OCI-LY7 (cell line): ENCODE measurements around the gene ANO1. TPM values are rescaled to one million over a fixed set of nuclear protein-coding genes. Genes with fewer than 3 reads are reported as not detected.

Experiments used
- BruUV-seq: library from RNA; stranded (reverse); fragments of 400-500 nt; replicated peaks from 2 replicates; lab custom pipeline; 2021; lab: Mats Ljungman, UMichigan
- CTCF ChIA-PET: fragments of 300-600 bp; sonication (Branson Sonifier 250); formaldehyde crosslinking; loops from one replicate; lab custom pipeline; 2022; ENCODE audit warnings: antibody characterized with exemption; ENCODE audit not compliant: unreplicated experiment; lab: Charles Lee
- POLR2A ChIA-PET: fragments of 300-600 bp; sonication (Branson Sonifier 250); formaldehyde crosslinking; loops from one replicate; lab custom pipeline; 2022; ENCODE audit warnings: antibody characterized with exemption; lab: Charles Lee
- DNase-seq: peaks from one replicate; pipeline ENCODE4 v3.0.0-alpha.2; 2015; ENCODE audit warnings: low spot score
- H2AFZ ChIP-seq: fragments of 200-600 bp; sonication (generic), shearing (Covaris generic); 2 replicates; pipeline ENCODE4 v1.6.1; 2014; ENCODE audit warnings: mild to moderate bottlenecking, antibody characterized with exemption, low read length, moderate library complexity
- H3K27ac ChIP-seq: fragments of 200-600 bp; sonication (generic); 2 replicates; pipeline ENCODE4 v1.5.1; 2014; ENCODE audit warnings: mixed run types, low read depth, mild to moderate bottlenecking, moderate library complexity, low read length, inconsistent platforms; ENCODE audit not compliant: poor library complexity, severe bottlenecking
- H3K36me3 ChIP-seq: fragments of 200-600 bp; sonication (generic); 2 replicates; pipeline ENCODE4 v1.6.1; 2014; ENCODE audit warnings: mild to moderate bottlenecking, antibody characterized with exemption, low read length, moderate library complexity, mixed read lengths; ENCODE audit not compliant: insufficient read depth
- H3K4me1 ChIP-seq: fragments of 200-600 bp; sonication (generic); 2 replicates; pipeline ENCODE4 v1.5.1; 2014; ENCODE audit warnings: mild to moderate bottlenecking, low read length; ENCODE audit not compliant: insufficient read depth, poor library complexity, severe bottlenecking
- H3K4me2 ChIP-seq: fragments of 200-600 bp; sonication (generic); 2 replicates; pipeline ENCODE4 v1.6.1; 2014; ENCODE audit warnings: mild to moderate bottlenecking, low read length
- H3K4me3 ChIP-seq: fragments of 200-600 bp; sonication (generic); 2 replicates; pipeline ENCODE4 v1.5.1; 2014; ENCODE audit warnings: mild to moderate bottlenecking, low read depth, low read length; ENCODE audit not compliant: poor library complexity, severe bottlenecking
- H3K79me2 ChIP-seq: fragments of 200-600 bp; sonication (generic); 2 replicates; pipeline ENCODE4 v1.6.1; 2016; ENCODE audit warnings: low read depth, mild to moderate bottlenecking, low read length, moderate library complexity, mixed read lengths; ENCODE audit not compliant: insufficient read depth
- H3K9me2 ChIP-seq: fragments of 200-600 bp; sonication (generic); 2 replicates; pipeline ENCODE4 v1.6.1; 2016; ENCODE audit warnings: mild to moderate bottlenecking, low read length, mixed read lengths; ENCODE audit not compliant: insufficient read depth
- H3K9me3 ChIP-seq: fragments of 200-600 bp; sonication (generic); 2 replicates; pipeline ENCODE4 v1.6.1; 2014; ENCODE audit warnings: mild to moderate bottlenecking, mixed run types, low read length, mixed read lengths
- H4K20me1 ChIP-seq: fragments of 200-600 bp; sonication (generic); 2 replicates; pipeline ENCODE4 v1.6.1; 2014; ENCODE audit warnings: mild to moderate bottlenecking, antibody characterized with exemption, low read length, moderate library complexity, mixed read lengths; ENCODE audit not compliant: insufficient read depth
- EZH2phosphoT487 ChIP-seq: fragments of 200-600 bp; sonication (generic); IDR thresholded peaks from 2 replicates; pipeline ENCODE4 v1.6.1; 2018; ENCODE audit warnings: low read depth, borderline replicate concordance, mild to moderate bottlenecking, mixed run types, antibody characterized with exemption, low read length, moderate library complexity, mixed read lengths
- intact Hi-C: fragments of 100-400 bp; cut with micrococcal nuclease; formaldehyde crosslinking; loops from one replicate; pipeline ENCODE4 v1.10.0; 2022; ENCODE audit not compliant: unreplicated experiment
- small RNA-seq: library from RNA; depleted of rRNA; stranded (forward); fragments of <200 nt; gene quantifications from one replicate; pipeline ENCODE3, GENCODE V24; 2014
- total RNA-seq, 2 experiments: library from RNA; depleted of rRNA in 1 of 2; stranded (reverse); fragments of >200 nt in 1 of 2; shearing (Covaris generic) in 1 of 2; gene quantifications; 2 replicates each; pipeline ENCODE4 v1.2.3, GENCODE V29; 2014 to 2022
- TF ChIP-seq, protein P1 (sequence below): fragments of 200-600 bp; sonication (generic); conservative IDR thresholded peaks from 2 replicates; pipeline ENCODE4 v1.5.1; 2014; ENCODE audit warnings: mild to moderate bottlenecking, antibody characterized with exemption, low read length, moderate library complexity, mixed read lengths

ANO1 gene
- total RNA-seq, 2 experiments from 2014 or later, result not detected

DNA sequence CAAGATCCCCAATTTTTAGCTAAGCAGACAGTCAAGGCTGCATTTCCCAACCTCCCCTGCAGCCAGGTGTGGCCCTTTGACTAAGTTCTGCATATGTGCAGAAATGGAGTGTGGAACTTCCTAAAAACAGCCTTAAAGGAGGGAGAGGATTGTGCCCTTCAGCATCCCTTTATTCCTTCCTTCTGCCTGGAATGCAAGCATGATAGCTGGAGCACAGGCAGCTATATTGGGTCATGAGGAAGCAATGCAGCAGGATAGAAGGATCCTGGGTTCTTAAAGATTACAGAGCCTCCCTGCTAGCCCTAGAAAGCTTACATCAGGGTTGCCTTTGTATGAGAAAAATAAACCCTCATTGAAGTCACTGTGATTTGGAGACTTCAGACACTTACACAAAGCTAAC is 154.9 kb downstream of the ANO1 start:
- H3K4me3 ChIP-seq, result no peak overlapping the region
- POLR2A ChIA-PET, result no interaction called here

DNA sequence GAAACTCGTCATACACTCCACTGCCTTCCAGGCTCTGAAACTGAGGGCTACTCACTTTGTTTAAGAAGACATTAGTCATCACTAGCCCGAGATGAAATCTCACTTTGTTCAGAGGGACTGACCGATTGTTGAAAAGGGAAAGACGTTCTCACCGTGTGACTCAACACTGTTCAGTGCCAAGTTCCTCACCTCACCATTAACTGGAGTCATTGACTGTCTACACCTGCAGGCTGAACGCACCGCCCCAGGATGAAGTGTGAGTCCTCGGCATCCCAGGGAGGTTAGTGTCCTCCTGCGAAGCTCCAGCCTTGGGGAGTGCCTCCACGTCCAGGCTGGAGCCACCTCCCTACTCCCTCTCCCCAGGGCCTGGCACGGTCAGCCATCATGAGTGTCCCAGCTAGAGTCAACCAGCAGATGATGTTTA is 155.4 kb downstream of the ANO1 start:
- no peaks in the 10 kb centered on the region for H3K36me3 ChIP-seq
- no peak overlapping the region for H3K27ac ChIP-seq
- no peak overlapping the region for H2AFZ ChIP-seq
- TF ChIP-seq, protein P1, sequence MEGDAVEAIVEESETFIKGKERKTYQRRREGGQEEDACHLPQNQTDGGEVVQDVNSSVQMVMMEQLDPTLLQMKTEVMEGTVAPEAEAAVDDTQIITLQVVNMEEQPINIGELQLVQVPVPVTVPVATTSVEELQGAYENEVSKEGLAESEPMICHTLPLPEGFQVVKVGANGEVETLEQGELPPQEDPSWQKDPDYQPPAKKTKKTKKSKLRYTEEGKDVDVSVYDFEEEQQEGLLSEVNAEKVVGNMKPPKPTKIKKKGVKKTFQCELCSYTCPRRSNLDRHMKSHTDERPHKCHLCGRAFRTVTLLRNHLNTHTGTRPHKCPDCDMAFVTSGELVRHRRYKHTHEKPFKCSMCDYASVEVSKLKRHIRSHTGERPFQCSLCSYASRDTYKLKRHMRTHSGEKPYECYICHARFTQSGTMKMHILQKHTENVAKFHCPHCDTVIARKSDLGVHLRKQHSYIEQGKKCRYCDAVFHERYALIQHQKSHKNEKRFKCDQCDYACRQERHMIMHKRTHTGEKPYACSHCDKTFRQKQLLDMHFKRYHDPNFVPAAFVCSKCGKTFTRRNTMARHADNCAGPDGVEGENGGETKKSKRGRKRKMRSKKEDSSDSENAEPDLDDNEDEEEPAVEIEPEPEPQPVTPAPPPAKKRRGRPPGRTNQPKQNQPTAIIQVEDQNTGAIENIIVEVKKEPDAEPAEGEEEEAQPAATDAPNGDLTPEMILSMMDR, result no peak
- TF ChIP-seq EZH2phosphoT487, result no peak
- H3K4me2 ChIP-seq, result no peak overlapping the region
- CTCF ChIA-PET, result no interaction called here
- no peaks in the 10 kb centered on the region for H3K79me2 ChIP-seq
- no peaks in the 10 kb centered on the region for H4K20me1 ChIP-seq
- no peaks in the 10 kb centered on the region for H3K9me3 ChIP-seq
- POLR2A ChIA-PET, result interaction anchor here (0.6 kb wide), 1 partner anchor 1163 kb away, joined by 3 read pairs; no protein-coding TSS in a partner anchor
- no peaks in the 10 kb centered on the region for H3K4me1 ChIP-seq
- BruUV-seq, result no TSS peak
- intact Hi-C loops, result no loop called here
- no peak for DNase-seq
- no peaks in the 10 kb centered on the region for H3K9me2 ChIP-seq
- no peak overlapping the region for H3K4me3 ChIP-seq

More for the DNA sequence above, 154.9 kb downstream of the ANO1 start:
- no peak overlapping the region for H2AFZ ChIP-seq
- H3K9me2 ChIP-seq, result no peaks in the 10 kb centered on the region
- no TSS peak for BruUV-seq
- no peak overlapping the region for H3K4me2 ChIP-seq
- no peaks in the 10 kb centered on the region for H3K4me1 ChIP-seq
- no peaks in the 10 kb centered on the region for H3K36me3 ChIP-seq
- H3K79me2 ChIP-seq, result no peaks in the 10 kb centered on the region
- intact Hi-C loops, result no loop called here
- CTCF ChIA-PET, result no interaction called here
- no peak for TF ChIP-seq EZH2phosphoT487
- TF ChIP-seq, protein P1, result no peak
- no peaks in the 10 kb centered on the region for H4K20me1 ChIP-seq
- no peak for DNase-seq
- H3K27ac ChIP-seq, result no peak overlapping the region
- no peaks in the 10 kb centered on the region for H3K9me3 ChIP-seq

DNA sequence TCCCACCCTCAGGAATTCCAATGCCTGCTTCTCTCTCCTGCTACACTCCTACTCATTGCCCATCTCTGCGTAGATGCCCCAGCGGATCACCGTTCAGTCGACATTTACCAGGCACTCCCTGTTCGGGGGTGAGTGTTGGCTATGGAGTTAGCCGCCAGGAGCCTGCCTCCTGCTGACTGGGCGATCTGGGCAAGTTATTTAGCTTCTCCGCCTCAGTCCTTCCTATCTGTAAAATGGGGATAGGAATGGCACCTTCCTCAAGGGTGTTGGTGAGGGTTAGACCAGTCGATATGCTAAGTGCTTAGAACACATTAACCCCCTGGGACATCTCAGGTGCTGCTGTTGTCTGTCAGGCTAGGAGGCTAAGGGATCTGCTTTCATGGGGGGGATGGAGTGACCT is 155.8 kb downstream of the ANO1 start:
- no TSS peak for BruUV-seq

More for the DNA sequence above, 155.8 kb downstream of the ANO1 start:
- POLR2A ChIA-PET, result interaction anchor here (0.6 kb wide), 2 partner anchors 54 to 1164 kb away, joined by 3 read pairs; no protein-coding TSS in a partner anchor
- Histone ChIP-seq H4K20me1 (no peaks in the 10 kb centered on the region), H3K4me1 (no peaks in the 10 kb centered on the region), H3K9me3 (no peaks in the 10 kb centered on the region), H2AFZ (no peak overlapping the region), H3K4me2 (no peak overlapping the region), H3K9me2 (no peaks in the 10 kb centered on the region), H3K36me3 (no peaks in the 10 kb centered on the region), H3K79me2 (no peaks in the 10 kb centered on the region), H3K4me3 (no peak overlapping the region), H3K27ac (no peak overlapping the region)
- intact Hi-C loops, result no loop called here
- CTCF ChIA-PET, result no interaction called here
- DNase-seq, result no peak
- TF ChIP-seq, protein P1, result no peak
- no peak for TF ChIP-seq EZH2phosphoT487

Small RNA genes lying within 50 kb of the gene (small RNA-seq; reads per million reads assigned to genes)
- gene RNU6-1175P, result not detected

Other genes starting within 250 kb of the ANO1 start
- 27.5 and 34.1 TPM in 2 replicates for gene FADD, start 125.0 kb downstream of the ANO1 start, total RNA-seq (2014; rRNA removed; shearing (Covaris generic))
- gene FADD, start 125.0 kb downstream of the ANO1 start, total RNA-seq (2022), result 26.7 and 32.9 TPM in 2 replicates
- 30.9 and 34.6 TPM in 2 replicates for gene PPFIA1, start 192.4 kb downstream of the ANO1 start, total RNA-seq (2014; rRNA removed; shearing (Covaris generic))
- gene PPFIA1, start 192.4 kb downstream of the ANO1 start, total RNA-seq (2022), result 53.9 and 54.4 TPM in 2 replicates